ENCODE results near the gene FRMD4A. TPM values are rescaled to one million over a fixed set of nuclear protein-coding genes. Genes with fewer than 3 reads are reported as not detected.
"Not testable (repeated sequence)": the region's sequence is repeated elsewhere in the genome, so short reads cannot be mapped to it uniquely, and the experiment has no call there.

The FRMD4A gene
- total and polyA plus RNA-seq, 12 donors: 17.4 to 43.4 (median 30.3) TPM

DNA sequence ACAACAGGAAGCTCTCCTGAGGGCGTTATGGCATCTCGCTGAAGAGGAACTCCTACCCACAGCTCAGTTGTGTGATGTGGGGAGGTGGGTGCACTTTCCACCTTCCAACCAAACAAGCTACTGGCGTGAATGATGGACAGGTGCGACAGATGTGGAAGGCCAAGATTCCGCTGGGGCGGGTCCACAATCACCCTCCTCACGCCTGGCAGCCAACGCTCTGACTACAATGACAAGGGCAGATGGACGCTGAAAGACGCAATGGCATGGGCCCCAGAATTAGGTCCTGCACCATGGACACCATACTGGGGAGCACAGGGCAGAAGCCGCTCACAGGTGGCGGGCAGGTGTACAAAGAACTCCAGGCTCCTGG lies 461.4 kb downstream of the FRMD4A start:
- H3K27ac ChIP-seq: no peak overlapping the region
- intact Hi-C loops (cut with DNase I): no loop called here
- no peaks in the 10 kb centered on the region for H3K36me3 ChIP-seq
- H3K4me3 ChIP-seq: no peak overlapping the region
- H3K9me3 ChIP-seq: no peaks in the 10 kb centered on the region
- DNase-seq: no peak
- TF ChIP-seq, protein P1, sequence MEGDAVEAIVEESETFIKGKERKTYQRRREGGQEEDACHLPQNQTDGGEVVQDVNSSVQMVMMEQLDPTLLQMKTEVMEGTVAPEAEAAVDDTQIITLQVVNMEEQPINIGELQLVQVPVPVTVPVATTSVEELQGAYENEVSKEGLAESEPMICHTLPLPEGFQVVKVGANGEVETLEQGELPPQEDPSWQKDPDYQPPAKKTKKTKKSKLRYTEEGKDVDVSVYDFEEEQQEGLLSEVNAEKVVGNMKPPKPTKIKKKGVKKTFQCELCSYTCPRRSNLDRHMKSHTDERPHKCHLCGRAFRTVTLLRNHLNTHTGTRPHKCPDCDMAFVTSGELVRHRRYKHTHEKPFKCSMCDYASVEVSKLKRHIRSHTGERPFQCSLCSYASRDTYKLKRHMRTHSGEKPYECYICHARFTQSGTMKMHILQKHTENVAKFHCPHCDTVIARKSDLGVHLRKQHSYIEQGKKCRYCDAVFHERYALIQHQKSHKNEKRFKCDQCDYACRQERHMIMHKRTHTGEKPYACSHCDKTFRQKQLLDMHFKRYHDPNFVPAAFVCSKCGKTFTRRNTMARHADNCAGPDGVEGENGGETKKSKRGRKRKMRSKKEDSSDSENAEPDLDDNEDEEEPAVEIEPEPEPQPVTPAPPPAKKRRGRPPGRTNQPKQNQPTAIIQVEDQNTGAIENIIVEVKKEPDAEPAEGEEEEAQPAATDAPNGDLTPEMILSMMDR (IDR thresholded peaks at IDR 0.05): no peak
- WGBS, 2 donors: 96 to 97% methylated on average over 12 of the region's 12 CpGs
- no peaks in the 10 kb centered on the region for H3K27me3 ChIP-seq
- H3K4me1 ChIP-seq: peaks cover 0 to 47% (median 19%) of the 10 kb centered on the region in 9 donors
- ATAC-seq: no peak

DNA sequence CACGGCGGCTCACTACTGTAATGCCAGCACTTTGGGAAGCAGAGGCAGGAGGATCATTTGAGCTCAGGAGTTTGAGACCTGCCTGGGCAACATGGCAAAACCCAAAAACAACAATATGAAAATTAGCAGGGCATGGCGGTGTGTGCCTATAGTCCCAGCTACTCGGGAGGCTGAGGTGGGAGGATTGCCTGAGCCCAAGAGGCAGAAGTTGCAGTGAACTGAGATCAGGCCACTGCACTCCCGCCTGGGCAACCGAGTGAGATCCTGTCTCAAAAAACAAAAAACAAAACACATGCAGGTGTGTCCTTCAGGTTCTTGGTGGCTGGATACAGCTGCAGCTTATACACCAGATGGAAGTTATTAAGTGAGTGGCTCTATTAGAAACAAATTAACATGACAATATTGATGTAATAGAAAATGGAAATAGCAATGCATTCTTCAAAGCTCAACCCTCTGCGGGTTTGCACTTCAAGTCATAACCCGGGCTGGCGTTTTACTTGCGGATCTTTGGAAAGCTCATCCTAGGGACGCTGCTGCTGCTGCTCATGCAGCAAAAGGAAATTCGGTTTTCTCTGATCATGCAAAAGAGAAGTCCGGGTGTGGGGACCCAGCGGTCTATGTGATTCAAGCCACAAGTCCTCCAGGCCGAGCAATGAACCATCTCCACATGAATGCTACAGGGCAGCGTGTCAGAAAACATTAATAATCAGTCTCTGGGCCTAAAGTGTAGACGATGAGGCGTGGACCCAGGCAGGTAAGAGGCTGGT lies 462.0 kb downstream of the FRMD4A start:
- Histone ChIP-seq H3K4me3 (no peak overlapping the region), H3K27ac (peak overlapping the region in 1 of 10 donors; percentile 6), H3K36me3 (no peaks in the 10 kb centered on the region), H3K9me3 (no peaks in the 10 kb centered on the region), H3K4me1 (peaks cover 0 to 46% (median 19%) of the 10 kb centered on the region in 9 donors), H3K27me3 (no peaks in the 10 kb centered on the region)
- 87 to 92% methylated on average over 18 of the region's 18 CpGs for WGBS, 2 donors
- no peak for ATAC-seq
- TF ChIP-seq, protein P1 (IDR thresholded peaks at IDR 0.05): no peak
- intact Hi-C loops (cut with DNase I): no loop called here
- DNase-seq: no peak

GRCh38 chr10:13867822-13868221 lies 462.9 kb downstream of the FRMD4A start:
- H3K4me3 ChIP-seq: no peak overlapping the region
- peaks cover 0 to 51% (median 23%) of the 10 kb centered on the region in 9 donors for H3K4me1 ChIP-seq
- intact Hi-C loops (cut with DNase I): no loop called here
- H3K36me3 ChIP-seq: no peaks in the 10 kb centered on the region
- H3K9me3 ChIP-seq: no peaks in the 10 kb centered on the region
- WGBS, 2 donors: 97% methylated on average over 1 of the region's 1 CpG
- TF ChIP-seq, protein P1 (IDR thresholded peaks at IDR 0.05): no peak
- ATAC-seq: no peak
- no peak for DNase-seq
- no peaks in the 10 kb centered on the region for H3K27me3 ChIP-seq
- H3K27ac ChIP-seq: no peak overlapping the region

- H3K4me3 ChIP-seq: peak overlapping the region in 4 of 10 donors; percentile 2 to 20 (median 9)
- H3K9me3 ChIP-seq: no peaks in the 10 kb centered on the region
- peak overlapping the region; percentile 10 to 85 (median 67) for H3K27ac ChIP-seq
- WGBS, 2 donors: 63% methylated on average over 12 of the region's 12 CpGs
- ATAC-seq (peak; percentile 73 to 89 (median 82)), DNase-seq (peak; percentile 32 to 49)
- no peaks in the 10 kb centered on the region for H3K36me3 ChIP-seq
- no peaks in the 10 kb centered on the region for H3K27me3 ChIP-seq
- TF ChIP-seq, protein P1 (IDR thresholded peaks at IDR 0.05): no peak
- intact Hi-C loops (cut with DNase I): no loop called here
- H3K4me1 ChIP-seq: peaks cover 0 to 50% (median 29%) of the 10 kb centered on the region in 9 donors
These were observed 464.8 kb downstream of the FRMD4A start for GRCh38 chr10:13865758-13866491.

GRCh38 chr10:13865220-13865619 lies 465.5 kb downstream of the FRMD4A start:
- peak overlapping the region in 7 of 10 donors; percentile 56 to 85 (median 72) for H3K27ac ChIP-seq
- H3K36me3 ChIP-seq; H3K9me3 ChIP-seq; DNase-seq; H3K4me3 ChIP-seq; H3K27me3 ChIP-seq; intact Hi-C loops (cut with DNase I); ATAC-seq: not testable (repeated sequence)
- peaks cover 0 to 54% (median 36%) of the 10 kb centered on the region in 9 donors for H3K4me1 ChIP-seq
- 95 to 97% methylated on average over 4 of the region's 4 CpGs for WGBS, 2 donors

Measured in heart right ventricle (tissue), 16 donors.